Liver (tissue), 3 donors: ENCODE results near the gene NIT2.

ENCODE experiments used
- ATF3 ChIP-seq: IDR thresholded peaks from 2 replicates; pipeline ENCODE4 v1.6.1; 2016; ENCODE audit warnings: antibody characterized with exemption
- CTCF ChIP-seq: fragments of 150-350 bp; IDR thresholded peaks from 2 replicates; pipeline ENCODE4 v1.5.1; 2017; ENCODE audit warnings: improper control_type of control experiment, low read depth, low read length; ENCODE audit not compliant: missing input control
- FOXA2 ChIP-seq: IDR thresholded peaks from 2 replicates; pipeline ENCODE4 v1.6.1; 2016; ENCODE audit warnings: antibody characterized with exemption
- MAX ChIP-seq: IDR thresholded peaks from 2 replicates; pipeline ENCODE4 v1.6.1; 2016; ENCODE audit warnings: antibody characterized with exemption
- RAD21 ChIP-seq, 2 donors: IDR thresholded peaks; 2 replicates each; pipeline ENCODE4 v1.6.1; 2016; ENCODE audit warnings: antibody characterized with exemption in 2 of 2, mild to moderate bottlenecking in 2 of 2
- REST ChIP-seq: IDR thresholded peaks from 2 replicates; pipeline ENCODE4 v1.6.1; 2016; ENCODE audit warnings: antibody characterized with exemption, mild to moderate bottlenecking
- YY1 ChIP-seq: IDR thresholded peaks from 2 replicates; pipeline ENCODE4 v1.6.1; 2016; ENCODE audit warnings: antibody characterized with exemption, mild to moderate bottlenecking
- ZBTB33 ChIP-seq: IDR thresholded peaks from 2 replicates; pipeline ENCODE4 v1.6.1; 2016; ENCODE audit warnings: antibody characterized with exemption
- donor health status: healthy.
- donor health status: healthy.

GRCh38 chr3:100396967-100397366 is 62.4 kb downstream of the NIT2 start:
- no peak for TF ChIP-seq YY1
- TF ChIP-seq ZBTB33 = no peak
- TF ChIP-seq MAX = no peak
- TF ChIP-seq REST = no peak
- no peak for TF ChIP-seq CTCF
- peak; percentile 16 for TF ChIP-seq FOXA2
- TF ChIP-seq RAD21 (IDR thresholded peaks at IDR 0.05) = peak; percentile 27 to 45
- TF ChIP-seq ATF3 = no peak
